GM23248 (cell line): ENCODE measurements around the gene TMA7.

Source experiments
- EZH2 ChIP-seq: fragments of 200-600 bp; sonication (generic); IDR thresholded peaks from 2 replicates; pipeline ENCODE4 v1.6.1; 2018; ENCODE audit warnings: antibody characterized with exemption, mild to moderate bottlenecking; ENCODE audit not compliant: insufficient read depth, poor library complexity, severe bottlenecking
- EZH2phosphoT487 ChIP-seq: fragments of 200-600 bp; sonication (generic); IDR thresholded peaks from 2 replicates; pipeline ENCODE4 v1.6.1; 2018; ENCODE audit warnings: antibody characterized with exemption, moderate library complexity, mild to moderate bottlenecking, low read depth; ENCODE audit not compliant: insufficient read depth

- no peak for TF ChIP-seq EZH2
- no peak for TF ChIP-seq EZH2phosphoT487
Measured at GRCh38 chr3:48413086-48413485, 27.0 kb upstream of the TMA7 start.
